ENCODE data around the gene RNF138.
A peak's percentile ranks its signal among the peaks of the same experiment; 100 is the strongest.
"Not testable (repeated sequence)": the region's sequence is repeated elsewhere in the genome, so short reads cannot be mapped to it uniquely, and the experiment has no call there.

The RNF138 gene, protein sequence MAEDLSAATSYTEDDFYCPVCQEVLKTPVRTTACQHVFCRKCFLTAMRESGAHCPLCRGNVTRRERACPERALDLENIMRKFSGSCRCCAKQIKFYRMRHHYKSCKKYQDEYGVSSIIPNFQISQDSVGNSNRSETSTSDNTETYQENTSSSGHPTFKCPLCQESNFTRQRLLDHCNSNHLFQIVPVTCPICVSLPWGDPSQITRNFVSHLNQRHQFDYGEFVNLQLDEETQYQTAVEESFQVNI

DNA sequence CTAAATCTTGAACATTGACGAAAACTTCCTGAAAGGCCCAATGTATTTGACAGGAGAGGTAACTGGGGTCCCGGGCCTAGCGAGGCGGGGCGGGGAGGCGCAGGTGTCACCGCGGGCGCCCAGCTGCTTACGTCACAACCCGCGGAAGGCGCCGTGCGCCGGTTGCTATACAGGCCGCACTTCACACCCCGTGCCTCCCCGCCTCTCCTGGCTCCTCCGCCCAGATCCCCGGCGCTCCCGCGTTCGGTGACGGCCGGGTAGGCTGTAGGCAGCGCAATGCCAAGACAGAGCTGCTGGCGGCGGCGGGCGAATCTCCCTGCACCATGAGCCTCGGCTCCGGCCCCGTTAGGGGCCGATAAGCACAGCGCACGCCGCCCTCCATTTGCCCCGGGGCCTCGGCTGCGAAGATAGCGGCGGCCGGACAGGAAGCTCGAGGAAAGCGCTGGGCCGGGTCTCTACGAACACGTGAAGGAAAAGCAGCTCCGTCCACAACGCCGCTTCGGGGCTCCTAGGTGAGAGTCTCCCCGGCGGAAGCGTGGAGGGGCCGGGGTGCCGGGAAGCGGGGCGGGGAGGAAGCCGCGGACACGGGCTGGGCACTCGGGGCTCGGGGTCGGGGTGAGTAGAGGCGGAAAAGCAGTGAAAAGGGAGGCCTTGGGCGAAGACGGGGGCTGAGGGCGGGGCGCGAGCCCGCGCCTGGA lies at the start of gene RNF138:
RNF138 (plus strand) TSS at position 151 of the 698 bp plus-strand sequence. CDS start 903 bp downstream, outside the sequence.
- peak; percentile 82 for DNase-seq

- DNase-seq, result peak; percentile 64
These were observed 49.3 kb upstream of the RNF138 start for GRCh38 chr18:32042337-32042736.

DNA sequence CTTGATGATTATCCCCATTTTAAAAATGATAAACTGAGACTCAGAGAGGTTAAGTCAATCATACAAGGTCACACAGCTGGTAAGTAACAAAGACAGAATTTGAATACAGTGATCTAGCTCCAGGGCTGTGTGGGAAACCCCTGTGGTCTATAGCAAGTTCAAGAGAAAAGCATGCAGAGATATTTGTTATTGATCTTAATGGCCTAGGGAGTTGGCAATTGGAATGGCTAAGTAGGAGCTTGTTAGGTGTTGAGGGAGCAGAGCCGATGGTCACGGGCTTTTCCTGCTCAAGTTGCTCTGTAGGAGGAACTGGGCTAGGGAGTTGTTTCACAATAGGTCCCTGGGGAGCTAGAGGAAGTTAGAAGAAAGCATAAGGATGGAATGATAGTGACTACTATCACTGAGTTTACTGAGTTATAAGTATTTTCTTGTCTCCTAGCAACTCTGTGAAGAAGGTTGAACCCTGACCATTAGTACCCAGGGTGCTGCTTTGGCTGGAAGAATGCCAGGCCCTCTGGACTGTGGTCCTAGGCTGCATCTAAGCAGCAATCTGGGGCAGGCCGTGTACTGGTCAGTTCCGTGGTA lies 43.1 kb upstream of the RNF138 start:
- peak; percentile 78 for DNase-seq

DNA sequence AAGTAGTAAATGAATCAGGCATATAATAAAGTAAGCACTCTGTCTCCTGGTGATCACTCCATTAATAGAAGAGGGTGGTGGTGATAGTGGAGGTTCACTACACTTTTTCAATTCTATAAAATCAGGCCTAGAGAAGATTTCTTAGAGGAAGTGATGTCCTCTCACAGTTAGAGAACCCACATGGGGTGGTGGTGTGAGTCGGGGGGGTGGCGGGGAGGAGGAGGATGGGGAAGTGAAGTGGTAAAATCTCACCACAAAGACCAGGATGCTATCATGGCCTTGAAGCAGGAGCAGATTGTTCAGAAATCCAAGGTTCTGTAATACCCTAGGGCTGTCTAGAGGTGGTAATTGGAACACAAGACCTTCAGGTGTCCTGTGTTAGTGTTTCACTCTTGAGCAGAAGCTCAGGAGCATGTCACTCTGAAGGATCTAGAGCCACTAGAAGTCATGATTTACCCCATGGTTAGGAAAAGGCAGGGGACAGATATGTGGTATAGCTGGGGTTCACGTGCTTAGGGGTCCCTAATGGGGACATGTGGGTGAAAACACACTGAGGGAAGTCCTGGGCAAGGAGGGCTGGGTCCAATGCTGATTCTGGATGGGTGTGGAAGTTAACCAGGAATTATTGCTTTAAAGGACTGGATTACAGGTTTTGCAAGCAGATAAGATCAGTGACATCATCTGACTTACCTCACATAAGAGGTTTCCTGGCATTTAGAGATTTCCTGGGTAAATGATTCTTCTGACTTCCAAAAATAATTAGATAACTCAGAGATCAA lies 42.1 kb upstream of the RNF138 start:
- DNase-seq, result peak; percentile 61

DNA sequence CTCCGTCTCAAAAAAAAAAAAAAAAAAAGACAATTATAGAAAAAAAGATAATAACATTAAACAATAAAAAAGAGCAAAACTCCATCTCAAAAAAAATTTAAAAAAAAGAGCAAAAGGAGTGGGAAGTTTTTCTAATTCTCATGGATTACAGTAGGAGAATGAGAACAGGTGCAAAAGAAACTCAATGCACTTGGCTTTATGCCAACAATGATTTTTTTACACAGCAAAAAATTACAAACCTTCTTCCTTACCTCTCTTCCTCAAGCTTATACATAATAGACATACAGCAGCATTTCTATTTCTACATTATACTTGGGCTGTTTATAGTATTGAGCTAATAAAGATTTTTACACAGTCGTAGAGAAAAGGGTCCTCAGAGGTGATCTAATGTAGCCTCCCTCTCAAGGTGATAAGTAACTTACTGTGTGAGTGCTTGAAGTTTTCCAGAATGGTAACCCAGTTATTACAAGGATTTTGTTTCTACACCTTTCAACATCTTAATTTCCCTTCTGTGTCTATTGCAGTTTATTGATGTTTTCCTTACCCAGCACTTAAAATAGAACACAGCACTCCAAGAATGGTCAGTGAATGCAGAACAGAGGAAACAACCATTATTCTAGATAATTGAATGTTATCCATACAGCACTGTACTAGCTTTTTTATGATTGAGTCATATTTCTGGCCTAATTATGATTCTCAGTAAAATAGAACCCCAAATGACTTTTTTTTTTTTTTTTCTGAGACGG lies 34.9 kb upstream of the RNF138 start:
- no peak for DNase-seq

DNA sequence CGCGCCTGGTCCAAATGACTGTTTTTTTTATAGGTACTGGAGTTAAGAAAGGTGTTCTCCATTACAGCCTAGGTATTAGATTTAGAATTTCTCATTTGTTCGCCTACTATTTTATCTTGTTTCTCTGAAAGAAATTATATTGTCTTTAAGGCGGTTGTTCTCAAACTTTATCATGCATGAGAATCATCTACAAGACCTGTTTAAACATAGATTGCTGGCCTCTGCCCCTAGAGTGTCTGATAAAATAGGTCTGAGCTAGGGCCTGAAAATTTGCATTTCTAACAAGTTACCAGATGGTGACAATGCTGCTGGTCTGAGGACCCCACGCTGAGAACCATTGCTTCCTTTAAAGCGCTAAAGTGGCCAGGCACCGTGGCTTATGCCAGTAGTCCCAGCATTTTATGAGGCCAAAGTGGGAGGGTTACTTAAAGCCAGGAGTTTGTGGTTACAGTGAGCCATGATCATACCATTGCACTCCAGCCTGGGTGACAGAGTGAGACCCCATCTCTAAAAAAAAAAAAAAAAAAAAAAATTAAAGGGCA lies 34.0 kb upstream of the RNF138 start:
- no peak for DNase-seq

GRCh38 chr18:32060026-32060425 lies 31.6 kb upstream of the RNF138 start:
- DNase-seq, result no peak

- DNase-seq, result no peak
These were observed 24.1 kb upstream of the RNF138 start for GRCh38 chr18:32067375-32068167.

DNA sequence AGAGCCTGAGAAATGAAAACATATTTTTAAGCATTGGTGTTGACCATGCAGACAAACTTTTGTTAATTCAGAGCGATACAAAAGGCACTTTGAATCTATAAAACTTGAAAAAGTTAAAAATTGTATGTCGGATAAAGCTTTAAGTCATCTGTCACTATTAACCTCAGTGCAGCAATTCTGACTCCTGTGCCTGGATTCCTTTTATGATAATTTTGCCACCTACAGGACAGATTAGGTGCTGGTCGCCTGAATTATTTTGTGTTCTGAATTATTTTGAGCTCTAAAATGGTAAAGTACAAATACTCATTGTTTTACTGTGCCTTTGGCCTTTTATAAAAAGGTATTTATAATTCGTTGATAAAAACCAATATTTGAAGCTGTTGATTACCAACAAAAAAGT lies 19.4 kb upstream of the RNF138 start:
- DNase-seq, result peak; percentile 41

DNA sequence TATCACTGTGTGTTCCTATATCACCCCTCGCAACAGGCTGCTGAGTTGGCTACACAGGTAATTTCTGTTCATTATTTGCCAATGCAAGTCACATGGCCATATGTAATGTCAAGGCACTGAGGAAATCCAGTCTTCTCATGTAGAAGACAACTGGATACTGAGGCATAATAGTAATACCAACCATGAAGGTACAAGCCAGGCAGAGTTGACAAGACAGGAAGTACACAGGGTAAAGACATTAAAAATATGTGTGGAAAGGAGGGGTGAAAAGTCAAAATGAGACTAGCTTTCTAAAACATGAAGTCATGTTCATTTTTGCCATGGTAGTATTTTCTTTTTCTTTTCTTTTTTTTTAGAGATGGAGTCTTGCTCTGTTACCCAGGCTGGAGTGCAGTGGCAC lies 17.5 kb upstream of the RNF138 start:
- no peak for DNase-seq

GRCh38 chr18:32078845-32079244 lies 12.8 kb upstream of the RNF138 start:
- DNase-seq, result no peak

DNA sequence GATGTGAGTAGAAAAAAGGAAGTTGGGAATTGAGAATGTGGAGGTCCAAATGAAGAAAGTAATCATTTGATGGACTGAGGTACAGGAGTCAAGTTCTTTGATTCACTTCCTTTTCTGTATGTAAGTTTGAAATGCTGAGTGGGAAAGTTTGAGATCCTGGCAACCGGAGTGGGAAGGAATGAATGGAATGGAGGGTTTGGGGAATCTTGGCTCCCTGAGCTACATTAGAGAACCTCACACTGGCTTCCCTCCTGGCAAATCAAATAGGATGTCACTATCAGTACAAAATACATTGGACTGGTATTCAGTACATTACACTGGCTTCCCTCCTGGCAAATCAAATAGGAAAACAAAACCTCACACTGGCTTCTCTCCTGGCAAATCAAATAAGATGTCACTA lies 9.8 kb upstream of the RNF138 start:
- no peak for DNase-seq

DNA sequence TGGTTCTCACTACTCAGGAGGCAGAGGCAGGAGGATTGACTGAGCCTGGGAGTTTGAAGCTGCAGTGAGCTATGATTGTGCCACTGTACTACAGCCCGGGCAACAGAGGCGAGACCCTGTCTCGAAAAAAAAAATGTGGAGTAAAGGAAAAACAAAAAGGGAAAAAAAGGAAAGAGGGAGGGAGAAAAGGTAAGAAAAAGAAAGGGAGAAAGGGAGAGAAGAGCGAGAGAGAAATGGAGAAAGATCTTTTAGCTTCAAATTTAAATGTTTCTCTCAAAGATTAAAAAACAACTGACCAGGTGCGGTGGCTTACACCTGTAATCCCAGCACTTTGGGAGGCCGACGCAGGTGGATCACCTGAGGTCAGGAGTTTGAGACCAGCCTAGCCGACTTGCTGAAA lies 7.9 kb upstream of the RNF138 start:
- no peak for DNase-seq

DNA sequence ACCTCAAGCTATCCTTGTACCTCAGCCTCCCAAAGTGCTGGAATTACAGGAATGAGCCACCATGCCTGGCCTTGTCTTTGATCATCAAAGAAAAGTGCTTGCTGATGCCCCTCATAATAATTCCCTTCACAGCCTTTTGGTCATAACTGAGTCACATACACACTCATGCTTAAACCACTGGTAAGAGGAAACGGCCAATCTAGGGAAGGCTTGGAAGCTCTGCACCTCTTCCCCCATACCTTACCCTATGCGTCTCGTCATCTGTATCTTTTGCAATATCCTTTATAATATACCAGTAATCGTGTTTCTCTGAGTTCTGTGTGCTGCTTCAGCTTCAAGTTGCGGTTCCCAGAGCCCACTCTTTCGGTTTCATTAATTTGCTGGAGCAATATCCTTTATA lies 4.8 kb upstream of the RNF138 start:
- peak; percentile 93 for DNase-seq

- DNase-seq, result not testable (repeated sequence)
These were observed 843 bp upstream of the RNF138 start for GRCh38 chr18:32090831-32091230.

- no peak for DNase-seq
These were observed 350 bp upstream of the RNF138 start for GRCh38 chr18:32091325-32091723.

DNA sequence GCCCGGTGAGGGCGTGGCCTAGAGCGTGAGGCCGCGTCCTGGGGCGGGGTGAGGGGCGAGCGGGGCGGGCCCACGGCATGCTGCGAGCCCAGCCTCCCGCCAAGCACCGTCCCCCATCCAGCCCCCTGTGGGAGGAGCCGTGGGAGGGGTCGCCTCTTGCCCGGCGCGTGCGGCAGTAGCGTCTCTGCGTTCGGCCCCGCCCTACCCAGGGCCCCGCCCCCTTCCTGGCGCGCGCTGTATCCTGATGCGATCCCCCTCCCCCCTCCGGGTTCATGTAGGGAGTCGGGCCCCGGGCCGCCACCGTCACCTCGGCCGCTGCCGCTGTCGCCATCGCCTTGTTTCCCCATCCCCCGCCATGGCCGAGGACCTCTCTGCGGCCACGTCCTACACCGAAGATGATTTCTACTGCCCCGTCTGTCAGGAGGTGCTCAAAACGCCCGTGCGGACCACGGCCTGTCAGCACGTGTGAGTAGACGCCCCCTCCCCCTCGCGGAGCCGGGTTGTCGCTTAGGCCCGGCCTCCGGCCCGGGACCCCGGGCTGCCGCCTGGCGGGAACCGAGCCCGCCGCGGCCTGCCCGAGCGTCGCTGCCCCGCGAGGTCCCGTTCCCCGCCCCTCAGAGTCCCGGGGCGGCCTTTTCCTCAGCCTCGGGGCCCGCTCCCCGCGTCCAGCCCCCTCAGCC lies 888 bp downstream of the RNF138 start:
- peak; percentile 99 for DNase-seq

DNA sequence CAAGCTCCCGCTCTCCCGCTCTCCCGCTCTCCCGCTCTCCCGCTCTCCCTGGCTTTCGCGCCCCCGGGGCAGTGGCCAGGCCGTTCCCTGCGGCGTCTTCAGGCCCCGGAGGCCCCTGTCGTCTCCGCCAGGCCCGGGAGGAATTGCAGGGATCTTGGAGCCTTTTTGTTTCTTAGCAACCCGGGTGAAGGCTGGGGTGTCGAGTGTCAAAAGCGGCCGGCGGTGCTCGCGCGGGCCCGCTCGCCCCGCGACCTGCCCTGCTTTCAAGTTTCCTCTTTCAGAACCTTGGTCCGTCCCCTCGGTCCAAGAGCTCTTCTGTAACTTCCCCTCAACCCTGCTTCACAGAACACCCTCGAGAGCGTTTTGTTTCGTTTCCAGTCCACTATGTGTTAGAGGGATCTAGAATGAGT lies 1.4 kb downstream of the RNF138 start:
- DNase-seq, result peak; percentile 91

GRCh38 chr18:32093523-32093922 lies 1.8 kb downstream of the RNF138 start:
- no peak for DNase-seq

GRCh38 chr18:32095192-32095899 lies 3.7 kb downstream of the RNF138 start:
- DNase-seq, result no peak

Measured in suppressor macrophage treated with lipopolysaccharide for 4 hours (primary cell).